Renal cortex interstitium (tissue), 11 donors: ENCODE results near the gene SMAD3. TPM values are rescaled to one million over a fixed set of nuclear protein-coding genes. Genes with fewer than 3 reads are reported as not detected.

ENCODE experiments used
- DNase-seq, 11 donors: peaks; one replicate each; pipeline ENCODE4 v3.0.0-alpha.2; 2013; ENCODE audit warnings: low read depth in 9 of 11, low spot score in 4 of 11; ENCODE audit errors: extremely low read depth in 1 of 11
- polyA plus RNA-seq, 3 donors: library from polyadenylated mRNA; unstranded; fragments of 120-200 nt; gene quantifications; one replicate each; pipeline ENCODE4 v1.2.1, GENCODE V29; 2013; ENCODE audit not compliant: insufficient read length in 3 of 3

Gene SMAD3
- polyA plus RNA-seq, 3 donors = 48.3 to 73.3 (median 50.2) TPM

GRCh38 chr15:67101911-67102598 lies 36.7 kb downstream of the SMAD3 start:
- DNase-seq = no peak

GRCh38 chr15:67102599-67102929 lies 37.2 kb downstream of the SMAD3 start:
- no peak for DNase-seq

GRCh38 chr15:67103021-67103420 lies 37.6 kb downstream of the SMAD3 start:
- DNase-seq = no peak

- no peak for DNase-seq
Observed at GRCh38 chr15:67103432-67103831, 38.0 kb downstream of the SMAD3 start.

GRCh38 chr15:67103869-67104268 lies 38.5 kb downstream of the SMAD3 start:
- no peak for DNase-seq

GRCh38 chr15:67104510-67104909 lies 39.1 kb downstream of the SMAD3 start:
- DNase-seq = no peak

- no peak for DNase-seq
Observed at GRCh38 chr15:67105065-67105951, 39.9 kb downstream of the SMAD3 start.

- no peak for DNase-seq
Observed at GRCh38 chr15:67105991-67106763, 40.8 kb downstream of the SMAD3 start.

GRCh38 chr15:67106764-67107013 lies 41.3 kb downstream of the SMAD3 start:
- DNase-seq = no peak

GRCh38 chr15:67107014-67107812 lies 41.8 kb downstream of the SMAD3 start:
- no peak for DNase-seq

- DNase-seq = no peak
Observed at GRCh38 chr15:67108122-67108961, 42.9 kb downstream of the SMAD3 start.

GRCh38 chr15:67109141-67110034 lies 44.0 kb downstream of the SMAD3 start:
- DNase-seq = peak in 8 of 11 donors; percentile 68 to 85 (median 76)

GRCh38 chr15:67110361-67110781 lies 45.0 kb downstream of the SMAD3 start:
- no peak for DNase-seq

GRCh38 chr15:67110958-67111864 lies 45.8 kb downstream of the SMAD3 start:
- no peak for DNase-seq

- no peak for DNase-seq
Observed at GRCh38 chr15:67114046-67114445, 48.6 kb downstream of the SMAD3 start.

- DNase-seq = no peak
Observed at GRCh38 chr15:67114846-67115585, 49.6 kb downstream of the SMAD3 start.
